ENCODE measurements around the gene SETD1B. TPM values are rescaled to one million over a fixed set of nuclear protein-coding genes. Genes with fewer than 3 reads are reported as not detected.
"Not testable (repeated sequence)": the region's sequence is repeated elsewhere in the genome, so short reads cannot be mapped to it uniquely, and the experiment has no call there.

SETD1B gene
- total and polyA plus RNA-seq, 2 donors (not counting 3 experiments of a cell fraction or from before 2014, with no cell fraction given), result 2.6 to 27.0 TPM

GRCh38 chr12:121866331-121866730, 62.5 kb downstream of the SETD1B start:
- Histone ChIP-seq H3K27ac (ENCODE audit: insufficient read depth, low read depth, low read length) (no peak overlapping the region), H3K36me3 (ENCODE audit: control insufficient read depth in 2 of 2, extremely low read depth in 1 of 2, insufficient read depth in 2 of 2, low read length in 2 of 2) (no peaks in the 10 kb centered on the region), H3K4me3 (replicated peaks in 1 of 3; ENCODE audit: insufficient read depth in 1 of 3, low read depth in 1 of 3, low read length in 3 of 3) (no peak overlapping the region), H3K9ac (replicated peaks; ENCODE audit: extremely low read depth, insufficient read depth, low read length) (no peak overlapping the region), H3K9me3 (replicated peaks; ENCODE audit: control insufficient read depth, insufficient read depth, low read length) (no peaks in the 10 kb centered on the region), H4K20me1 (replicated peaks; ENCODE audit: control insufficient read depth, extremely low read depth, insufficient read depth, low read length) (no peaks in the 10 kb centered on the region), H3K79me2 (ENCODE audit: control insufficient read depth, insufficient read depth, low read length) (no peaks in the 10 kb centered on the region), H3K4me2 (ENCODE audit: insufficient read depth, low read length) (no peak overlapping the region), H3K4me1 (ENCODE audit: control insufficient read depth, extremely low read depth, insufficient read depth, low read length) (no peaks in the 10 kb centered on the region), H3K9me1 (replicated peaks; ENCODE audit: control insufficient read depth, extremely low read depth, insufficient read depth, low read length) (no peaks in the 10 kb centered on the region), H3K27me3 (ENCODE audit: control insufficient read depth in 2 of 2, insufficient read depth in 2 of 2, low read length in 2 of 2) (no peaks in the 10 kb centered on the region), H2AFZ (ENCODE audit: low read depth, low read length) (no peak overlapping the region)
- BruUV-seq (replicated peaks), result no TSS peak
- intact Hi-C loops (cut with micrococcal nuclease) (no loop called here), dilution Hi-C loops (cut with MboI; ENCODE audit: extremely low pct_ligation_motif_present, low sequenced_read_pairs) (no loop called here)
- no peak for DNase-seq (ENCODE audit: low read depth, low spot score)
- no peak for FAIRE-seq
- ChIA-PET CTCF (interaction anchor here (0.8 kb wide), 1 partner anchor 22 kb away, joined by 3 read pairs; the partner anchor contains the start of gene PSMD9), POLR2A (no interaction called here)
- no peak for TF ChIP-seq POLR2AphosphoS5 (IDR thresholded peaks at IDR 0.05; ENCODE audit: insufficient read depth, low read depth, low read length)
- TF ChIP-seq EZH2 (IDR thresholded peaks at IDR 0.05; ENCODE audit: borderline replicate concordance, low read depth, low read length, severe bottlenecking), result no peak
- TF ChIP-seq FOS (IDR thresholded peaks at IDR 0.05; ENCODE audit: borderline replicate concordance, insufficient read depth, low read length), result no peak
- no peak for TF ChIP-seq MYC (IDR thresholded peaks at IDR 0.05; ENCODE audit: low read depth, low read length)
- TF ChIP-seq JUN (IDR thresholded peaks at IDR 0.05; ENCODE audit: borderline replicate concordance, insufficient read depth, insufficient read length, low read depth), result no peak
- TF ChIP-seq MAX (IDR thresholded peaks at IDR 0.05; ENCODE audit: insufficient read depth, insufficient read length), result no peak
- no peak for TF ChIP-seq POLR2A (IDR thresholded peaks at IDR 0.05; ENCODE audit: low read depth, low read length)
- TF ChIP-seq CTCF (IDR thresholded peaks at IDR 0.05; ENCODE audit: extremely low read depth in 1 of 2, insufficient read depth in 1 of 2, low read depth in 1 of 2, low read length in 2 of 2), result no peak
- TF ChIP-seq GATA2 (IDR thresholded peaks at IDR 0.05; ENCODE audit: insufficient read depth, insufficient read length, low read depth, low read length), result no peak

DNA sequence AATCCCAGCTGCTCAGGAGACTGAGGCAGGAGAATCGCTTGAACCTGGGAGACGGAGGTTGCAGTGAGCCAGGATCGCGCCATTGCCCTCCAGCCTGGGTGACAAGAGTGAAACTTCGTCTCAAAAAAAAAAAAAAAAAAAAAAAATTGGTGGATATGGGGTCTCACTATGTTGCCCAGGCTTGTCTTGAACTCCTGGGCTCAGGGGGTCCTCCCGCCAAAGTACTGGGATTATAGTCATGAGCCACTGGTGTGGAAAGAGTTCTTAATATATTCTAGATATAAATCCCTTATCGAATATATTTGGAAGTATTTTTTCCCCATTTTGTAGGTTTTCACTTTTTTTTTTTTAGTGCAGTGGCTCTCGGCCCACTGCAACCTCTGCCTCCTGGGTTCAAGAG, 65.4 kb downstream of the SETD1B start:
- H3K9ac ChIP-seq (replicated peaks; ENCODE audit: extremely low read depth, insufficient read depth, low read length); intact Hi-C loops (cut with micrococcal nuclease); dilution Hi-C loops (cut with MboI; ENCODE audit: extremely low pct_ligation_motif_present, low sequenced_read_pairs); H3K27ac ChIP-seq (ENCODE audit: insufficient read depth, low read depth, low read length); H3K27me3 ChIP-seq (ENCODE audit: control insufficient read depth in 2 of 2, insufficient read depth in 2 of 2, low read length in 2 of 2); BruUV-seq (replicated peaks); H3K36me3 ChIP-seq (ENCODE audit: control insufficient read depth in 2 of 2, extremely low read depth in 1 of 2, insufficient read depth in 2 of 2, low read length in 2 of 2); POLR2A ChIA-PET; H3K4me2 ChIP-seq (ENCODE audit: insufficient read depth, low read length); H3K9me3 ChIP-seq (replicated peaks; ENCODE audit: control insufficient read depth, insufficient read depth, low read length); H2AFZ ChIP-seq (ENCODE audit: low read depth, low read length); H3K9me1 ChIP-seq (replicated peaks; ENCODE audit: control insufficient read depth, extremely low read depth, insufficient read depth, low read length); H4K20me1 ChIP-seq (replicated peaks; ENCODE audit: control insufficient read depth, extremely low read depth, insufficient read depth, low read length); H3K4me3 ChIP-seq (replicated peaks in 1 of 3; ENCODE audit: insufficient read depth in 1 of 3, low read depth in 1 of 3, low read length in 3 of 3); FAIRE-seq; H3K79me2 ChIP-seq (ENCODE audit: control insufficient read depth, insufficient read depth, low read length); DNase-seq (ENCODE audit: low read depth, low spot score); H3K4me1 ChIP-seq (ENCODE audit: control insufficient read depth, extremely low read depth, insufficient read depth, low read length): not testable (repeated sequence)
- CTCF ChIA-PET, result interaction anchor here (0.8 kb wide), 1 partner anchor 8 kb away, joined by 3 read pairs; no protein-coding TSS in a partner anchor

Measured in endothelial cell of umbilical vein (primary cell).